Stimulated activated naive CD8-positive, alpha-beta T cell treated with anti-CD3 and anti-CD28 coated beads, Interleukin-15, Interleukin-2, amounts not matched to agents 100 ng/mL and 50 ng/mL, for 24 hours (primary cell): ENCODE measurements around the gene CTNND2.

Experiments used
- H3K27ac Mint-ChIP-seq: one replicate; pipeline ENCODE4 v1.8.0; 2021; ENCODE audit warnings: mild to moderate bottlenecking, mixed read lengths
- H3K27me3 Mint-ChIP-seq: one replicate; pipeline ENCODE4 v1.8.0; 2021; ENCODE audit warnings: mixed read lengths
- H3K36me3 Mint-ChIP-seq: one replicate; pipeline ENCODE4 v1.8.0; 2021; ENCODE audit warnings: low read depth, mixed read lengths
- H3K4me1 Mint-ChIP-seq: one replicate; pipeline ENCODE4 v1.8.0; 2021; ENCODE audit warnings: low read depth, mixed read lengths
- H3K4me3 Mint-ChIP-seq: one replicate; pipeline ENCODE4 v1.8.0; 2021; ENCODE audit warnings: mild to moderate bottlenecking, mixed read lengths
- H3K9me3 Mint-ChIP-seq: one replicate; pipeline ENCODE4 v1.8.0; 2021; ENCODE audit warnings: mixed read lengths

The CTNND2 gene

GRCh38 chr5:11048760-11049159 lies 855.5 kb downstream of the CTNND2 start:
- Mint-ChIP-seq H3K27me3 (peaks cover 5% of the 10 kb centered on the region), H3K4me1 (no peaks in the 10 kb centered on the region), H3K4me3 (no peak overlapping the region), H3K27ac (no peak overlapping the region), H3K9me3 (no peaks in the 10 kb centered on the region), H3K36me3 (no peaks in the 10 kb centered on the region)

- no peaks in the 10 kb centered on the region for H3K4me1 Mint-ChIP-seq
These were observed 856.6 kb downstream of the CTNND2 start for GRCh38 chr5:11047625-11048024.

GRCh38 chr5:11047030-11047429 lies 857.2 kb downstream of the CTNND2 start:
- H3K27ac Mint-ChIP-seq: no peak overlapping the region
- no peak overlapping the region for H3K4me3 Mint-ChIP-seq
- no peaks in the 10 kb centered on the region for H3K9me3 Mint-ChIP-seq
- no peaks in the 10 kb centered on the region for H3K4me1 Mint-ChIP-seq
- H3K36me3 Mint-ChIP-seq: no peaks in the 10 kb centered on the region
- peaks cover 7% of the 10 kb centered on the region for H3K27me3 Mint-ChIP-seq

More at GRCh38 chr5:11047625-11048024, 856.6 kb downstream of the CTNND2 start:
- H3K27ac Mint-ChIP-seq: no peak overlapping the region
- H3K36me3 Mint-ChIP-seq: no peaks in the 10 kb centered on the region
- no peaks in the 10 kb centered on the region for H3K9me3 Mint-ChIP-seq
- H3K27me3 Mint-ChIP-seq: peaks cover 5% of the 10 kb centered on the region
- no peak overlapping the region for H3K4me3 Mint-ChIP-seq

- peaks cover 6% of the 10 kb centered on the region for H3K27me3 Mint-ChIP-seq
- no peak overlapping the region for H3K4me3 Mint-ChIP-seq
- H3K36me3 Mint-ChIP-seq: no peaks in the 10 kb centered on the region
- H3K4me1 Mint-ChIP-seq: no peaks in the 10 kb centered on the region
- no peak overlapping the region for H3K27ac Mint-ChIP-seq
- H3K9me3 Mint-ChIP-seq: no peaks in the 10 kb centered on the region
These were observed 858.1 kb downstream of the CTNND2 start for GRCh38 chr5:11046160-11046559.

- Mint-ChIP-seq H3K27ac (no peak overlapping the region), H3K9me3 (no peaks in the 10 kb centered on the region), H3K36me3 (no peaks in the 10 kb centered on the region), H3K4me1 (no peaks in the 10 kb centered on the region), H3K4me3 (no peak overlapping the region), H3K27me3 (peaks cover 3% of the 10 kb centered on the region)
These were observed 858.8 kb downstream of the CTNND2 start for GRCh38 chr5:11045411-11045810.

- Mint-ChIP-seq H3K9me3 (no peaks in the 10 kb centered on the region), H3K4me1 (no peaks in the 10 kb centered on the region), H3K27me3 (peaks cover 3% of the 10 kb centered on the region), H3K36me3 (no peaks in the 10 kb centered on the region), H3K4me3 (no peak overlapping the region), H3K27ac (no peak overlapping the region)
These were observed 859.7 kb downstream of the CTNND2 start for GRCh38 chr5:11044581-11044980.

GRCh38 chr5:11043881-11044280 lies 860.4 kb downstream of the CTNND2 start:
- no peak overlapping the region for H3K4me3 Mint-ChIP-seq
- H3K4me1 Mint-ChIP-seq: no peaks in the 10 kb centered on the region
- H3K27me3 Mint-ChIP-seq: peaks cover 7% of the 10 kb centered on the region
- no peaks in the 10 kb centered on the region for H3K36me3 Mint-ChIP-seq
- H3K9me3 Mint-ChIP-seq: no peaks in the 10 kb centered on the region
- no peak overlapping the region for H3K27ac Mint-ChIP-seq

- Mint-ChIP-seq H3K4me3 (no peak overlapping the region), H3K27ac (no peak overlapping the region), H3K9me3 (no peaks in the 10 kb centered on the region), H3K27me3 (peaks cover 10% of the 10 kb centered on the region), H3K36me3 (no peaks in the 10 kb centered on the region), H3K4me1 (no peaks in the 10 kb centered on the region)
These were observed 863.9 kb downstream of the CTNND2 start for GRCh38 chr5:11040345-11040744.

GRCh38 chr5:11038772-11039171 lies 865.5 kb downstream of the CTNND2 start:
- no peak overlapping the region for H3K27ac Mint-ChIP-seq
- no peaks in the 10 kb centered on the region for H3K4me1 Mint-ChIP-seq
- H3K27me3 Mint-ChIP-seq: peaks cover 10% of the 10 kb centered on the region
- H3K4me3 Mint-ChIP-seq: no peak overlapping the region
- no peaks in the 10 kb centered on the region for H3K9me3 Mint-ChIP-seq
- no peaks in the 10 kb centered on the region for H3K36me3 Mint-ChIP-seq

GRCh38 chr5:11037941-11038340 lies 866.3 kb downstream of the CTNND2 start:
- peaks cover 10% of the 10 kb centered on the region for H3K27me3 Mint-ChIP-seq
- H3K27ac Mint-ChIP-seq: no peak overlapping the region
- H3K9me3 Mint-ChIP-seq: no peaks in the 10 kb centered on the region
- H3K36me3 Mint-ChIP-seq: no peaks in the 10 kb centered on the region
- H3K4me1 Mint-ChIP-seq: no peaks in the 10 kb centered on the region
- H3K4me3 Mint-ChIP-seq: no peak overlapping the region

GRCh38 chr5:11037080-11037479 lies 867.2 kb downstream of the CTNND2 start:
- no peaks in the 10 kb centered on the region for H3K4me1 Mint-ChIP-seq
- no peak overlapping the region for H3K4me3 Mint-ChIP-seq
- H3K27ac Mint-ChIP-seq: no peak overlapping the region
- no peaks in the 10 kb centered on the region for H3K36me3 Mint-ChIP-seq
- no peaks in the 10 kb centered on the region for H3K9me3 Mint-ChIP-seq
- H3K27me3 Mint-ChIP-seq: peaks cover 8% of the 10 kb centered on the region

- H3K36me3 Mint-ChIP-seq: no peaks in the 10 kb centered on the region
- H3K9me3 Mint-ChIP-seq: peaks cover 10% of the 10 kb centered on the region
- no peaks in the 10 kb centered on the region for H3K4me1 Mint-ChIP-seq
- no peak overlapping the region for H3K4me3 Mint-ChIP-seq
- peaks cover 3% of the 10 kb centered on the region for H3K27me3 Mint-ChIP-seq
- no peak overlapping the region for H3K27ac Mint-ChIP-seq
These were observed 873.6 kb downstream of the CTNND2 start for GRCh38 chr5:11030671-11031070.

- Mint-ChIP-seq H3K4me3 (no peak overlapping the region), H3K36me3 (no peaks in the 10 kb centered on the region), H3K9me3 (peaks cover 10% of the 10 kb centered on the region), H3K27ac (no peak overlapping the region), H3K4me1 (no peaks in the 10 kb centered on the region), H3K27me3 (peaks cover 3% of the 10 kb centered on the region)
These were observed 876.6 kb downstream of the CTNND2 start for GRCh38 chr5:11027660-11028059.

GRCh38 chr5:11026543-11026942 lies 877.7 kb downstream of the CTNND2 start:
- no peak overlapping the region for H3K27ac Mint-ChIP-seq
- H3K4me3 Mint-ChIP-seq: no peak overlapping the region
- no peaks in the 10 kb centered on the region for H3K4me1 Mint-ChIP-seq
- peaks cover 3% of the 10 kb centered on the region for H3K27me3 Mint-ChIP-seq
- H3K9me3 Mint-ChIP-seq: peaks cover 10% of the 10 kb centered on the region
- no peaks in the 10 kb centered on the region for H3K36me3 Mint-ChIP-seq

GRCh38 chr5:11023945-11024344 lies 880.3 kb downstream of the CTNND2 start:
- Mint-ChIP-seq H3K36me3 (no peaks in the 10 kb centered on the region), H3K9me3 (no peaks in the 10 kb centered on the region), H3K4me3 (no peak overlapping the region), H3K4me1 (no peaks in the 10 kb centered on the region), H3K27me3 (peaks cover 3% of the 10 kb centered on the region), H3K27ac (no peak overlapping the region)

- Mint-ChIP-seq H3K4me3 (no peak overlapping the region), H3K9me3 (no peaks in the 10 kb centered on the region), H3K27ac (no peak overlapping the region), H3K36me3 (no peaks in the 10 kb centered on the region), H3K4me1 (no peaks in the 10 kb centered on the region), H3K27me3 (no peaks in the 10 kb centered on the region)
These were observed 890.5 kb downstream of the CTNND2 start for GRCh38 chr5:11013793-11014192.
